Osteoblast (primary cell): ENCODE results near the gene SLC39A13. TPM values are rescaled to one million over a fixed set of nuclear protein-coding genes. Genes with fewer than 3 reads are reported as not detected.

Source experiments
- DNase-seq: peaks from one replicate; pipeline ENCODE4 v3.0.0; 2011; ENCODE audit warnings: low spot score, mixed read lengths; ENCODE audit not compliant: insufficient read length; ENCODE audit errors: missing footprints
- H2AFZ ChIP-seq: 2 replicates; pipeline ENCODE4 v1.6.0; 2011; ENCODE audit warnings: mild to moderate bottlenecking, low read length
- H3K27ac ChIP-seq: 2 replicates; pipeline ENCODE4 v1.5.1; 2011; ENCODE audit warnings: mild to moderate bottlenecking, low read depth, low read length, moderate library complexity
- H3K27me3 ChIP-seq: 2 replicates; pipeline ENCODE4 v1.6.0; 2012; ENCODE audit warnings: mild to moderate bottlenecking, control low read depth, inconsistent platforms, low read length, moderate library complexity; ENCODE audit not compliant: insufficient read depth
- H3K36me3 ChIP-seq: 2 replicates; pipeline ENCODE4 v1.5.1; 2011; ENCODE audit warnings: mild to moderate bottlenecking, low read length, control low read depth, moderate library complexity; ENCODE audit not compliant: insufficient read depth
- H3K4me1 ChIP-seq: 2 replicates; pipeline ENCODE4 v1.5.1; 2011; ENCODE audit warnings: mild to moderate bottlenecking, low read length, control low read depth, moderate library complexity; ENCODE audit not compliant: insufficient read depth
- H3K4me2 ChIP-seq: 2 replicates; pipeline ENCODE4 v1.6.0; 2011; ENCODE audit warnings: mild to moderate bottlenecking, low read length; ENCODE audit not compliant: insufficient read depth
- H3K4me3 ChIP-seq: fragments of 200-600 bp; sonication (generic); 3 replicates; pipeline ENCODE4 v1.5.1; 2012; ENCODE audit warnings: mild to moderate bottlenecking, low read length, inconsistent platforms; ENCODE audit not compliant: insufficient read depth
- H3K79me2 ChIP-seq: 2 replicates; pipeline ENCODE4 v1.6.0; 2012; ENCODE audit warnings: mild to moderate bottlenecking, low read length, control low read depth, inconsistent platforms; ENCODE audit not compliant: insufficient read depth
- H3K9me3 ChIP-seq: 2 replicates; pipeline ENCODE4 v1.5.1; 2011; ENCODE audit warnings: low read depth, low read length, control low read depth
- H4K20me1 ChIP-seq: 2 replicates; pipeline ENCODE4 v1.6.0; 2012; ENCODE audit warnings: mild to moderate bottlenecking, low read length, control low read depth; ENCODE audit not compliant: insufficient read depth
- total RNA-seq: library from RNA; depleted of rRNA; stranded (reverse); fragments of >200 nt; gene quantifications from 2 replicates; pipeline ENCODE4 v1.2.3, GENCODE V29; 2012
- TF ChIP-seq, protein P1 (sequence below): IDR thresholded peaks from 2 replicates; pipeline ENCODE4 v1.5.1; 2011; ENCODE audit warnings: mild to moderate bottlenecking, low read depth, low read length, moderate library complexity; ENCODE audit errors: extremely low read depth

SLC39A13 gene
- total RNA-seq, 1 donor = 78.9 TPM

DNA sequence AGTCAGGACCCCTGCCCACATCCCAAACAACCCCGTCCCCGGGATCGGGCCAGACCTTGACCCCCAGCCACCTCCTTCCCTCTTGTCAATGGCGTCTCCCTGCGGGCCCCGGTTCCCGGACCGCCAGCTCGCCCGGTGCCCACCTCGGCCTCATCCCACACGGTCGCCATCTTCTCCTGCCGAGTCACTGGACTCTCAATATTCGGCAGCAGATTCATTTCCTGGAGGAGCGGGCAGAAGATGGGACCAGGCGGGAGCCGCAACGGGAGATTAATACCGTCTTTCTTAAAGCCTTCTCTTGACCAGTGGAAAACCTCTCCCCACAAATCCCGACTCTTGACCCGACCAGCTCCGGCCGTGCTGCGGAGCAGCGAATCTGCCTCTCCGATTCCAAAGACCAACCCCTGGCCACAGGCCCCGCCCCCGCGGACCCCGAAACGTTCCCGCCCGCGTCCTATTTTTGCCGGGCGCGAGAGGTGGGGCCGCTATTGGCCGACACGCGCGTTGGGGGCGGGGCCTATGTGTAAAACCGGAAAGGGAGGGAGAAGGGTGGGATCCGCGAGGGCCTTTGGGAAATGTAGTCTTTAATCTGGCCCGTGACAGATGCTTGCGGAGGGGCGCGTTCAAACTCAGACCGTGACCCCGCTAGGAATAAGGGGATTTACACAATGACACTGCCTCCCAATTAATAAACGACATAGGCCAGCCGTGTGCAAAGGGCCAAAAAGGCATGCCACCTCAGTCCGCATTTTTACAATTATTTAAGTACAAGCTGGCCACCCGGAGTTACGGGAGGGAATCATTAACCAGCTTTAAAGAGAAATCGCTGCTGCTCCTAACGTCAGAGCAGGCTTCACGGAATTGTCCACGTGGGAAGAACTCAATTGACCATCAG is 17.9 kb downstream of the SLC39A13 start, which contains the start of gene PSMC3:
Gene PSMC3 (minus strand): TSS at position 378 of the 895 bp plus-strand sequence. CDS start 160 bp downstream, at position 218.
- Histone ChIP-seq H3K27ac (peak within 1 kb of the TSS; percentile 99), H3K4me2 (peak within 1 kb of the TSS; percentile 98), H2AFZ (peak within 1 kb of the TSS; percentile 97), H3K9me3 (no peaks in the 10 kb centered on the region), H3K27me3 (no peaks in the 10 kb centered on the region), H3K4me3 (peak within 1 kb of the TSS; percentile 99), H4K20me1 (no peaks in the 10 kb centered on the region), H3K36me3 (peaks cover 31% of the 10 kb centered on the region), H3K79me2 (peaks cover 26% of the 10 kb centered on the region), H3K4me1 (peaks cover 14% of the 10 kb centered on the region)
- TF ChIP-seq, protein P1, sequence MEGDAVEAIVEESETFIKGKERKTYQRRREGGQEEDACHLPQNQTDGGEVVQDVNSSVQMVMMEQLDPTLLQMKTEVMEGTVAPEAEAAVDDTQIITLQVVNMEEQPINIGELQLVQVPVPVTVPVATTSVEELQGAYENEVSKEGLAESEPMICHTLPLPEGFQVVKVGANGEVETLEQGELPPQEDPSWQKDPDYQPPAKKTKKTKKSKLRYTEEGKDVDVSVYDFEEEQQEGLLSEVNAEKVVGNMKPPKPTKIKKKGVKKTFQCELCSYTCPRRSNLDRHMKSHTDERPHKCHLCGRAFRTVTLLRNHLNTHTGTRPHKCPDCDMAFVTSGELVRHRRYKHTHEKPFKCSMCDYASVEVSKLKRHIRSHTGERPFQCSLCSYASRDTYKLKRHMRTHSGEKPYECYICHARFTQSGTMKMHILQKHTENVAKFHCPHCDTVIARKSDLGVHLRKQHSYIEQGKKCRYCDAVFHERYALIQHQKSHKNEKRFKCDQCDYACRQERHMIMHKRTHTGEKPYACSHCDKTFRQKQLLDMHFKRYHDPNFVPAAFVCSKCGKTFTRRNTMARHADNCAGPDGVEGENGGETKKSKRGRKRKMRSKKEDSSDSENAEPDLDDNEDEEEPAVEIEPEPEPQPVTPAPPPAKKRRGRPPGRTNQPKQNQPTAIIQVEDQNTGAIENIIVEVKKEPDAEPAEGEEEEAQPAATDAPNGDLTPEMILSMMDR = no peak
- peak; percentile 99 for DNase-seq

DNA sequence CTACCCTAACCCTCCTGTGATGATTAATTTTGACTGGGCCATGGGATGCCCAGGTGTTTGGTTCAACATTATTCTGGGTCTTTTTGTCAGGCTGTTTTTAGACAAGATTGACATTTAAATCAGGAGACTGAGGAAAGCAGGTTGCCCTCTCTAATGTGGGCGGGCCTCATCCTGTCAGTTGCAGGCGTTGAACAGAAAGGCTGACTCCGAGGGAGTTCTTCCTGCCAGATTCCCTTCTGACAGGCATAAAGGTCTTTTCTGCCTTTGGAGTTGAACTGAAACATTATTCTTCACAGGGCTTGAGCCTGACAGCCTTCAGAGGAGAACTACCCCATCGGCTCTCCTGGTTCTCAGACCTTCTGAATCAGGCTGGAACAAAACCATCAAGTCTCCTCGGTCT is 22.1 kb downstream of the SLC39A13 start:
- no peaks in the 10 kb centered on the region for H3K27me3 ChIP-seq
- no peaks in the 10 kb centered on the region for H4K20me1 ChIP-seq
- no peak overlapping the region for H3K4me3 ChIP-seq
- no peak for DNase-seq
- TF ChIP-seq, protein P1 = no peak
- no peak overlapping the region for H3K4me2 ChIP-seq
- H3K4me1 ChIP-seq = peaks cover 13% of the 10 kb centered on the region
- no peaks in the 10 kb centered on the region for H3K9me3 ChIP-seq
- H3K36me3 ChIP-seq = no peaks in the 10 kb centered on the region
- no peak overlapping the region for H2AFZ ChIP-seq
- H3K27ac ChIP-seq = no peak overlapping the region
- peaks cover 7% of the 10 kb centered on the region for H3K79me2 ChIP-seq

DNA sequence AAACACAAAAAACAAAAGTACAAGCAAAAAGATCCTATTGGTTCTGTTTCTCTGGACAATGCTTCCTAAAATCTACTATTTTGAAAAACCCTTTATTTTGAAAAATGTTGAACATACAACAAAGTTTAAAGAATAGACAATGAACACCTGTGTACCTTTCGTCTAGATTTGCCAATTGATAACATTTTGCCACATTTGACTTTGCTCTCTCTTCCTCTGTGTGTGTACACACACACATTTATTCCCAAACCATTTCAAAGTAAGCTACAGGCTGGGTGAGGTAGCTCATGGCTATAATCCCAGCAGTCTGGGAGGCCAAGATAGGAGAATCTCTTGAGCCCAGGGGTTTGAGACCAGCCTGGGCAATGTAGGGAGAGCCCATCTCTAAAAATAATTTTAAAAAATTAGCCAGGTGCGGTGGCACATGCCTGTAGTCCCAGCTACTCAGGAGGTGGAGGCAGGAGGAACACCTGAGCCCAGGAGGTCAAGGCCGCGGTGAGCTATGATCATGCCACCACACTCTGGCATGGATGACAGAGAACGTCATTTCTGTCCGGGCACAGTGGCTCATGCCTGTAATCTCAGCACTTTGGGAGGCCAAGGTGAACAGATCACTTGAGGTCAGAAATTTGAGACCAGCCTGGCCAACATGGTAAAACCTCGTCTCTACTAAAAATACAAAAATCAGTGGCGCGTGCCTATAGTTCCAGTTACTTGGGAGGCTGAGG is 23.1 kb downstream of the SLC39A13 start:
- Histone ChIP-seq H3K36me3 (no peaks in the 10 kb centered on the region), H3K9me3 (no peaks in the 10 kb centered on the region), H3K27ac (no peak overlapping the region), H3K27me3 (no peaks in the 10 kb centered on the region), H2AFZ (no peak overlapping the region), H3K79me2 (no peaks in the 10 kb centered on the region), H3K4me1 (peaks cover 12% of the 10 kb centered on the region), H3K4me3 (no peak overlapping the region), H3K4me2 (no peak overlapping the region), H4K20me1 (no peaks in the 10 kb centered on the region)
- TF ChIP-seq, protein P1 = no peak
- no peak for DNase-seq

DNA sequence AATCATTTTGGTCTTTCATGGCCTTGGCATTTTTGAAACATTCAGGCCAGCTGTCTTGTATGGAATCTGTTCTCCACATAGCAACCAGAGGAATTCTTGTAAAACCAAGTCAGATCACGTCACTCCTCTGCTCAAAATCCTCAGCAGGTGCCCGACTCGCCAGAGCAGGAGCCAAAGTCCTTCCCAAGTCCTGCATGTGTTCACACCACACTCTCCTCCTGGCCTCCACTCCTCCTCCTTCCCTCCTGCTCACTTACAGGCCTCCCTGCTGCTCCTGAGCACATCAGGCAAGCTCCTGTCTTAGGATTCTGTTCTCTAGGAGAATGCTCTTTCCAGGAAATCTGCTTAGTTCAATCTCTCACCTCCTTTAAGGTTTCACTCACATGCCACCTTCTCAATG is 24.8 kb downstream of the SLC39A13 start:
- Histone ChIP-seq H4K20me1 (no peaks in the 10 kb centered on the region), H3K79me2 (no peaks in the 10 kb centered on the region), H3K36me3 (no peaks in the 10 kb centered on the region), H3K9me3 (no peaks in the 10 kb centered on the region), H3K27ac (no peak overlapping the region), H3K27me3 (no peaks in the 10 kb centered on the region), H3K4me2 (no peak overlapping the region), H2AFZ (no peak overlapping the region), H3K4me3 (no peak overlapping the region), H3K4me1 (peaks cover 10% of the 10 kb centered on the region)
- TF ChIP-seq, protein P1 = no peak
- no peak for DNase-seq
